Lower lobe of right lung (tissue), 2 donors: ENCODE measurements around the gene HOXD1. TPM values are rescaled to one million over a fixed set of nuclear protein-coding genes. Genes with fewer than 3 reads are reported as not detected.

ENCODE experiments used
- ATAC-seq, 2 donors: fragments of 200-7000 bp; cut with Tn5 transposase; one replicate each; pipeline ENCODE4 v1.9.1; 2020 to 2022; ENCODE audit warnings: mild to moderate bottlenecking in 2 of 2, moderate library complexity in 2 of 2
- DNase-seq: peaks from one replicate; pipeline ENCODE4 v3.0.0-alpha.2; 2020
- H3K27ac ChIP-seq: fragments of 200-600 bp; one replicate; pipeline ENCODE4 v1.8.0; 2022
- H3K27me3 ChIP-seq: fragments of 200-600 bp; one replicate; pipeline ENCODE4 v1.8.0; 2022; ENCODE audit warnings: low read depth
- H3K36me3 ChIP-seq: fragments of 200-600 bp; one replicate; pipeline ENCODE4 v1.8.0; 2022; ENCODE audit warnings: mild to moderate bottlenecking
- H3K4me1 ChIP-seq: fragments of 200-600 bp; one replicate; pipeline ENCODE4 v1.8.0; 2022
- H3K4me3 ChIP-seq: fragments of 200-600 bp; one replicate; pipeline ENCODE4 v1.8.0; 2022; ENCODE audit warnings: mild to moderate bottlenecking
- H3K9me3 ChIP-seq: fragments of 200-600 bp; one replicate; pipeline ENCODE4 v1.8.0; 2022
- CTCF ChIP-seq: fragments of 200-600 bp; IDR thresholded peaks from one replicate; pipeline ENCODE4 v1.8.0; 2022; ENCODE audit warnings: antibody characterized with exemption, mild to moderate bottlenecking
- intact Hi-C: fragments of 100-400 bp; cut with DNase I; formaldehyde crosslinking; loops from one replicate; pipeline ENCODE4 v1.11.0; 2022
- total RNA-seq: library from RNA; stranded (reverse); fragmentation: NEBNext Ultra II Directional; extraction: Animal tissue kit (Norgen Biotek cat#: 25700); gene quantifications from one replicate; pipeline ENCODE4 v1.2.1, GENCODE V29; 2021
- donor health status: DM: no; HTN: yes; CAD: no; lungs with severe emphysema.

HOXD1 gene
- total RNA-seq, 1 donor from 2014 or later: 3.4 TPM

- no peak for TF ChIP-seq CTCF
- no peak for DNase-seq
- intact Hi-C loops: loop anchor here (10.0 kb wide), 1 partner anchor 307 kb away; no protein-coding TSS in a partner anchor
Observed at GRCh38 chr2:176147800-176148496, 40.5 kb upstream of the HOXD1 start.

GRCh38 chr2:176148751-176149421 is 39.6 kb upstream of the HOXD1 start:
- Histone ChIP-seq H3K4me3 (no peak overlapping the region), H3K36me3 (no peaks in the 10 kb centered on the region), H3K27me3 (peaks cover 99% of the 10 kb centered on the region), H3K27ac (no peak overlapping the region), H3K9me3 (no peaks in the 10 kb centered on the region), H3K4me1 (peaks cover 10% of the 10 kb centered on the region)
- TF ChIP-seq CTCF: no peak
- intact Hi-C loops: loop anchor here (10.0 kb wide), 1 partner anchor 306 kb away; no protein-coding TSS in a partner anchor
- no peak for ATAC-seq
- no peak for DNase-seq

More at GRCh38 chr2:176147800-176148496, 40.5 kb upstream of the HOXD1 start:
- no peaks in the 10 kb centered on the region for H3K36me3 ChIP-seq
- peaks cover 10% of the 10 kb centered on the region for H3K4me1 ChIP-seq
- no peaks in the 10 kb centered on the region for H3K9me3 ChIP-seq
- peaks cover 99% of the 10 kb centered on the region for H3K27me3 ChIP-seq
- ATAC-seq: no peak
- H3K27ac ChIP-seq: no peak overlapping the region
- no peak overlapping the region for H3K4me3 ChIP-seq

- Histone ChIP-seq H3K27me3 (peaks cover 99% of the 10 kb centered on the region), H3K9me3 (no peaks in the 10 kb centered on the region), H3K36me3 (no peaks in the 10 kb centered on the region), H3K4me3 (no peak overlapping the region), H3K27ac (no peak overlapping the region), H3K4me1 (peaks cover 10% of the 10 kb centered on the region)
- intact Hi-C loops: loop anchor here (10.0 kb wide), 1 partner anchor 305 kb away; no protein-coding TSS in a partner anchor
- ATAC-seq: no peak
- TF ChIP-seq CTCF: no peak
- DNase-seq: no peak
Observed at GRCh38 chr2:176149481-176149938, 39.0 kb upstream of the HOXD1 start.

- H3K9me3 ChIP-seq: no peaks in the 10 kb centered on the region
- H3K4me3 ChIP-seq: no peak overlapping the region
- no peaks in the 10 kb centered on the region for H3K36me3 ChIP-seq
- ATAC-seq (no peak), DNase-seq (no peak)
- TF ChIP-seq CTCF: no peak
- H3K27me3 ChIP-seq: peaks cover 99% of the 10 kb centered on the region
- intact Hi-C loops: loop anchor here (10.0 kb wide), 1 partner anchor 305 kb away; no protein-coding TSS in a partner anchor
- H3K4me1 ChIP-seq: peaks cover 10% of the 10 kb centered on the region
- no peak overlapping the region for H3K27ac ChIP-seq
Observed at GRCh38 chr2:176149939-176150583, 38.4 kb upstream of the HOXD1 start.

- Histone ChIP-seq H3K27ac (no peak overlapping the region), H3K4me3 (no peak overlapping the region), H3K27me3 (peaks cover 100% of the 10 kb centered on the region), H3K9me3 (no peaks in the 10 kb centered on the region), H3K4me1 (peaks cover 10% of the 10 kb centered on the region), H3K36me3 (no peaks in the 10 kb centered on the region)
- ATAC-seq (no peak), DNase-seq (no peak)
- TF ChIP-seq CTCF: no peak
- intact Hi-C loops: no loop called here
Observed at GRCh38 chr2:176150584-176151441, 37.7 kb upstream of the HOXD1 start.
